GM21825 (cell line): Measurements from ENCODE around the gene ARHGAP26.
"Not testable (repeated sequence)": the region's sequence is repeated elsewhere in the genome, so short reads cannot be mapped to it uniquely, and the experiment has no call there.

Experiments
- ATAC-seq: cut with Tn5 transposase; IDR thresholded peaks from one replicate; pipeline ENCODE4 v1.9.1; 2021; ENCODE audit warnings: mild to moderate bottlenecking, moderate library complexity; ENCODE audit not compliant: unreplicated experiment

ARHGAP26 gene

GRCh38 chr5:142952229-142952628, 182.1 kb downstream of the ARHGAP26 start:
- ATAC-seq, result no peak

GRCh38 chr5:142952871-142953270, 182.7 kb downstream of the ARHGAP26 start:
- ATAC-seq, result not testable (repeated sequence)

- ATAC-seq, result no peak
Measured at GRCh38 chr5:142954455-142954854, 184.3 kb downstream of the ARHGAP26 start.

GRCh38 chr5:142955628-142956027, 185.5 kb downstream of the ARHGAP26 start:
- ATAC-seq, result no peak

- no peak for ATAC-seq
Measured at GRCh38 chr5:142957528-142957927, 187.4 kb downstream of the ARHGAP26 start.

- no peak for ATAC-seq
Measured at GRCh38 chr5:142958944-142959682, 188.9 kb downstream of the ARHGAP26 start.

DNA sequence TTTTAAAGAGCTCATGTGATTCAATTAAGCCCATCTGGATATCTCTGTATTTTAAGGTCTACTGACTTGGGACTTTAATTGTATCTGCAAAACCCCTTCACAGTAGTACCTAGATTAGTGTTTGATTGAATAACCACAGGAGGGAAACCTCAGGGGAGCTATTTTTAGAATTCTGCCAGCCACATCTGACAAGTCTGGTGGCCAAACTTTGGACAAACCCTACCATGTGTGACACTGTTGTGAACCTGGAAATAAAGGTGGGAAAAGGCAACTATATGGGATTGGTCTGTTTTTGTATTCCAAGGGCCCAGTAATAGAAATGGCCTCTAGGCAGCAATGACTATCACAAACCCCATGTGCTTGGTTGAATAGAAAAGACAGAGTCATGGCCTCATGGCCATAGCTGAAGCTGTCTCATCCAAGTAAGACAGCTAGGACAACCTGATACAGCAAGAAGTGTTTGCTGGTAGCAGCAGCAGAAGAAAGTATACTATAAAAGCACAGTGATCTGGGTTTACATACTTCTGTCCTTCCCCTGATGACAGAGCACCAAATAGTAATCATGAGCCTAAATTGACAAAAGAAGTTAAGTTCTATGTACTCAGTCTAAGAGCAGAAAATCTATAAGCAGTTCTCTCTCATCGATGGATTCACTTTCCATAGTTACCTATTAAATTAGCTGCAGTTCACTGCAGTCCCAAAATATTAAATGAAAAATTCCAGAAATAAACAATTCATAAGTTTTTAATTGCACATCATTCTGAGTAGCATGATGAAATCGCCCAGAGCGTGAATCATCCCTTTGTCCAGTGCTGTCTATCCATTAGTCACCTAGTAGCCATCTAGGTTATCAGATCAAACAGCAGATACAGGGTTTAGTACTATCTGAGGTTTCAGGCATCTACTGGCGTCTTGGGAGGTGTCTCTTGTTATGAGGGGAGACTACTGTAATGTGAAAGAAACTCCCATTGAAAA, 189.8 kb downstream of the ARHGAP26 start:
- ATAC-seq, result no peak

DNA sequence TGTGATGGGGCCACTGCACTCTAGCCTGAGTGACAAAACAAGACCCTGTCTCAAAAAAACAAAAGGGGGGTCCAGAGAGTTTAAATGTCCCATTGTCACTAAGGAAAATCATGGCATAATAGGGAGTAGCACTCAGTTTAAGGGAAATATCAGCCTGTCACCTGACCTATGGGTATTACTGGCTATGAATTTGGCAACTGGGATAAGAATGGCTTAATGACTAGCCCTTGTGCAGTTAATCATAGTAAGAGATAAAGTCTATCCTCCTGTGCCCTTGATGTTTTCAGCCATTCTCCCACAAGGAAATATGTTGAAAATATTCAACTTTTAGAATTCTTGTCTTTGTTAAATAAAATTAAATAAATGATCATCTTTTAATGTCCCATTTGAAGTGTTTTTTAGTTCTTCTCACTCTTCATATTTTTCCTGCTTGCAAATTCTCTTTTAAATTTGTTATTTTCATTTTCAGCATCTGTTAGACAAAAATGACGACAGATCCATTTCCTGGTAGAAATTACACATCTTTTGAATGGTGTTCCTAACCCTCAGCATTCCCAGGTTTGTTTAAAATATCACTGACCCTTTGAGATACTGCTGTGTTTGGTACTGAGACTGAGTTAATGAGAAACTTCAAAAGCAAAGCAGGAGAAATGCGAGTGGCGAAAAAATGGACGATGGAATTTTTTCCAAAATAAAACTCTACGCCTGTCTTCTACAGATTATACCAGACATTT, 191.4 kb downstream of the ARHGAP26 start:
- no peak for ATAC-seq

DNA sequence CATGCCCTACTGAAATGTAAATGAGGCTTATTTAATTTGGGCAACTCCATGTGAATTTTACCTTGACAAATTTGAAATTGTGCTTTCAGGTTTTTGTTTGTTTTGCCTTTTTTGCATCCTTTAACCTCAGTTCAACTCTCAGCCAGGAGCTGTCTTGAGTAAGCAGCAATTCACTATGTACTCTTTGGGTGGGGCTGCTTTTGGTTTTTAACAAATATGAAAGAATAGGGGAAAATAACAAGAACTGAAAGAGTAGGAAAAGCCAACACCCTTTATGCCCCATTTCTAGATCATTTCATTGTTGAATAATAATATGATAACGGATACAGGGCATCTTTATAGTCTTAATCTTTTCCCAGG, 192.0 kb downstream of the ARHGAP26 start:
- no peak for ATAC-seq

DNA sequence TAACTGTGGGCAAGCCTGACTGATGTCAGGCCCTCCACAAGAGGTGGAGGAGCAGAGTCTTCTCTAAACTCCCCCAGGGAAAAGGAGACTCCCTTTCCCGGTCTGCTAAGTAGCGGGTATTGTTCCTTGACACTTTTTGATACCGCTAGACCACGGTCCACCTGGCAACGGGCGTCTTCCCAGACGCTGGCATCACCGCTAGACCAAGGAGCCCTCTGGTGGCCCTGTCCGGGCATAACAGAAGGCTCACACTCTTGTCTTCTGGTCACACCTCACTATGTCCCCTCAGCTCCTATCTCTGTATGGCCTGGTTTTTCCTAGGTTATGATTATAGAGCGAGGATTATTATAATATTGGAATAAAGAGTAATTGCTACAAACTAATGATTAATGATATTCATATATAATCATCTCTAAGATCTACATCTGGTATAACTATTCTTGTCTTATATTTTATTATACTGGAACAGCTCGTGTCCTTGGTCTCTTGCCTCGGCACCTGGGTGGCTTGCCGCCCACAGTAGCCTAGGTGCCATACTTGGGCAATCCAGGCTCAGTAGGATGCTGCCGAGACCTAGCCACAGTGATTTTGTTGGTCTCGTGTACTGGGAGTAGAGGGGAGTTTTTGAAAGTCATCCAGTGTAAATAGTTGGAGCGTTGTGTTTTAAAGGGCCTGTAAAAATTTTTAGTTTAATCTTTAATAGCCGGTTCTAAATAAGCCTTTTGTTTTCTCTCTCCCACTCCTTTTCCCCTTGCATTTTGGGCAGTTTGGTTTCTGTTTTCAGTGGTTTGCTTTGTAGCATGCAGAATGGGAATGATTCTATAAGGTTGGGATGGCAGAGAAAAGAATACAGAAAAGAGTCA, 195.3 kb downstream of the ARHGAP26 start:
- not testable (repeated sequence) for ATAC-seq

DNA sequence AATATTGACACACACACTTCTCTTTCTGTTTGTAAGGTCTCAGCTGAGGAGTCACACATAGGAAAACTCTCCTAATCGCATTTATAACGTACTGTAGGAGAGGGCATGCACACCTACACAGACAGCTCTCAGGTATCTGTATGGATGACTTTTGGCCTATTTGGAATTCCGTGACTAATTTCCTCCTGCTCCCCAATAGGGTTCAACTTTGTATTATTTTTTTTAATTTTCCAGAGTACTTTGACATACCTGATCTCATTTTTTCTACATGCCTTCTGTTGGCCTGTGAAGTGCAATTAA, 195.9 kb downstream of the ARHGAP26 start:
- no peak for ATAC-seq

DNA sequence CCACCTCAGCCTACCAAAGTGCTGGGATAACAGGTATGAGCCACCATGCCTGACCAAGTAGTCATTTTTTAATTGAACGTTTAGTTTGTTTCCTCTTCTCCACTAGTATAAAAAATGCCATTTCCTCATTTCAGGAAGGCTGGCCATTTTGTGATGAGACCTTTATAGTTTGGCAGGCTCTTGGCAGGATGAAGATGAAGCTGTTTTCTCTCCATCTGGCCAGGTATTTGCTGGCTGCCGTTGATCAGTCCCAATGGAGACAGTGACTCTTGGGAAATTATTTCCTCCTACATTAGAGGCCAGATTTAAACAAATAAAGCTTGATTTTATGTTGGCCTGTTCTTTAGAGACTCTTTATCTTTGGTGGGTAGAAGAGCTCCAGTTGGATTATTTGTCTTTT, 199.0 kb downstream of the ARHGAP26 start:
- ATAC-seq, result no peak

- no peak for ATAC-seq
Measured at GRCh38 chr5:142969624-142970439, 199.7 kb downstream of the ARHGAP26 start.

GRCh38 chr5:142970440-142971030, 200.4 kb downstream of the ARHGAP26 start:
- no peak for ATAC-seq

DNA sequence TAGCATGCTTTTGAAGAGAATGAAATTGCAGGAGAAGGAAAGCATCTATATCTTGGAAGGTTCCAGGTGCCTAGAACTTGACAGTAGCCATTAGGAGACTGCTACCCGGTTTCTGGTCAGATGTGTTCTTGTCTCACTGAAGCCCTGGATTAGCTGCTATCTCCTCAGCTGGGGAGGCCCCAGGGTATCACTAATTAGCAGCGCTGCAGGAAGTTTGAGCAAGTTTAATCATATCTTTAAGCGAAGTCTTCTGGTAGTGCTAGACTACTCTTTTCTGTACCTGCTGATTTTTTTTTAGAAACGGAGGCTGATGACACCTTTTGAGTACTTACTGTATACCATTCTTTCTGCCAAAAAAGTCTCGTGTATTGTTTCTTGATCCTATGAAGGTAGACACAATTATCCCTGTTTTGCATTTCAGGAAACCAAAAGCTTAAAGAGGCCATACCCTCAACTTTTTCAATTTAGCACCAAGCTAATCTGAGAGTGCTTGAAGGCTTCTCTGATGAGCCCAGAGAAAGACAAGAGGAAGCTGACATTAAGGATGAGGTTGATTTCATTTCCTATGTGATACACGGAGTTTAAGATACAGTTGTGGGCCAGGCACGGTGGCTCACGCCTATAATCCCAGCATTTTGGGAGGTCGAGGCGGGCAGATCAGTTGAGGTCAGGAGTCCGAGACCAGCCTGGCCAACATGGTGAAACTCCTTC, 201.3 kb downstream of the ARHGAP26 start:
- no peak for ATAC-seq

GRCh38 chr5:142972064-142972570, 201.9 kb downstream of the ARHGAP26 start:
- ATAC-seq, result no peak

GRCh38 chr5:142973932-142974331, 203.8 kb downstream of the ARHGAP26 start:
- no peak for ATAC-seq

- no peak for ATAC-seq
Measured at GRCh38 chr5:142974409-142974808, 204.2 kb downstream of the ARHGAP26 start.
